Testis (tissue), 3 donors: ENCODE measurements around the gene PWWP2B. TPM values are rescaled to one million over a fixed set of nuclear protein-coding genes. Genes with fewer than 3 reads are reported as not detected.

ENCODE experiments used
- DNase-seq: peaks from one replicate; pipeline ENCODE4 v3.0.0-alpha.2; 2019
- H3K27ac ChIP-seq, 2 donors: fragments of 200-600 bp; sonication (generic); one replicate each; pipeline ENCODE4 v1.5.1; 2019
- H3K27me3 ChIP-seq: fragments of 200-600 bp; sonication (generic); one replicate; pipeline ENCODE4 v1.5.1; 2019
- H3K36me3 ChIP-seq: fragments of 200-600 bp; sonication (generic); one replicate; pipeline ENCODE4 v1.5.1; 2017; ENCODE audit warnings: low read depth; ENCODE audit errors: missing control alignments
- H3K4me1 ChIP-seq: fragments of 200-600 bp; sonication (generic); one replicate; pipeline ENCODE4 v1.5.1; 2019
- H3K4me3 ChIP-seq, 2 donors: fragments of 200-600 bp; sonication (generic); one replicate each; pipeline ENCODE4 v1.5.1; 2017 to 2019
- H3K9me3 ChIP-seq: fragments of 200-600 bp; sonication (generic); one replicate; pipeline ENCODE4 v1.5.1; 2017
- CTCF ChIP-seq, 3 experiments: fragments of 450-650 bp in 2 of 3; fragments of 200-600 bp in 1 of 3; sonication (generic) in 1 of 3; IDR thresholded peaks; one replicate each; pipeline ENCODE4 v1.5.1; 2016 to 2019; ENCODE audit warnings: antibody characterized with exemption in 3 of 3, mild to moderate bottlenecking in 2 of 3, moderate library complexity in 1 of 3
- POLR2A ChIP-seq: fragments of 450-650 bp; IDR thresholded peaks from one replicate; pipeline ENCODE4 v1.6.1; 2017; ENCODE audit warnings: antibody characterized with exemption, mild to moderate bottlenecking, moderate library complexity
- WGBS, 2 donors: methylation state at CpG; one replicate each; pipeline ENCODE4 v1.1.5; 2018; 5-methylcytosine and 5-hydroxymethylcytosine counted together
- intact Hi-C: fragments of 100-400 bp; cut with DNase I; formaldehyde crosslinking; loops from one replicate; pipeline ENCODE4 v1.15.1; 2023; ENCODE audit warnings: low total_unique reads
- polyA plus RNA-seq: library from polyadenylated mRNA; stranded (reverse); fragments of 350-450 nt; fragmentation: Illumina TruSeq; extraction: RNeasy Lipid Tissue Mini Kit (QIAGEN cat#74804); gene quantifications from one replicate; pipeline ENCODE4 v1.2.3, GENCODE V29; 2014; ENCODE audit warnings: low read depth, low replicate concordance; ENCODE audit not compliant: insufficient read depth
- total RNA-seq, 2 donors: library from RNA; depleted of rRNA; stranded (reverse); fragments of >200 nt; gene quantifications; one replicate each; pipeline ENCODE4 v1.2.3, GENCODE V29; 2016

The PWWP2B gene
- total and polyA plus RNA-seq, 3 donors from 2014 or later: 16.0 to 45.1 (median 32.6) TPM

GRCh38 chr10:132436861-132437410 is 39.9 kb downstream of the PWWP2B start:
- intact Hi-C loops: no loop called here
- Histone ChIP-seq H3K4me3 (no peak overlapping the region), H3K9me3 (no peaks in the 10 kb centered on the region), H3K36me3 (no peaks in the 10 kb centered on the region), H3K4me1 (no peaks in the 10 kb centered on the region), H3K27ac (no peak overlapping the region), H3K27me3 (no peaks in the 10 kb centered on the region)
- 80 to 96% methylated on average over 1 to 13 of the region's 15 CpGs for WGBS, 2 donors
- DNase-seq: no peak
- TF ChIP-seq POLR2A (no peak), CTCF (IDR thresholded peaks at IDR 0.05) (no peak)

GRCh38 chr10:132437541-132437950 is 40.5 kb downstream of the PWWP2B start:
- Histone ChIP-seq H3K27me3 (no peaks in the 10 kb centered on the region), H3K36me3 (no peaks in the 10 kb centered on the region), H3K27ac (no peak overlapping the region), H3K9me3 (no peaks in the 10 kb centered on the region), H3K4me1 (no peaks in the 10 kb centered on the region), H3K4me3 (no peak overlapping the region)
- no peak for DNase-seq
- WGBS, 2 donors: 90 to 96% methylated on average over 2 to 13 of the region's 13 CpGs
- TF ChIP-seq POLR2A: no peak
- no peak for TF ChIP-seq CTCF (IDR thresholded peaks at IDR 0.05)
- intact Hi-C loops: no loop called here

- TF ChIP-seq CTCF (IDR thresholded peaks at IDR 0.05) (no peak), POLR2A (no peak)
- Histone ChIP-seq H3K27me3 (no peaks in the 10 kb centered on the region), H3K27ac (no peak overlapping the region), H3K9me3 (no peaks in the 10 kb centered on the region), H3K4me3 (no peak overlapping the region), H3K36me3 (no peaks in the 10 kb centered on the region), H3K4me1 (no peaks in the 10 kb centered on the region)
- 73 to 82% methylated on average over 10 to 14 of the region's 19 CpGs for WGBS, 2 donors
- intact Hi-C loops: no loop called here
- no peak for DNase-seq
Measured at GRCh38 chr10:132438091-132439024, 41.4 kb downstream of the PWWP2B start.

GRCh38 chr10:132439025-132439388 is 42.0 kb downstream of the PWWP2B start:
- TF ChIP-seq POLR2A (no peak), CTCF (IDR thresholded peaks at IDR 0.05) (no peak)
- no peaks in the 10 kb centered on the region for H3K36me3 ChIP-seq
- H3K4me3 ChIP-seq: no peak overlapping the region
- no peaks in the 10 kb centered on the region for H3K4me1 ChIP-seq
- intact Hi-C loops: no loop called here
- H3K27me3 ChIP-seq: no peaks in the 10 kb centered on the region
- no peak for DNase-seq
- no peak overlapping the region for H3K27ac ChIP-seq
- WGBS, 2 donors: 27 to 50% methylated on average over 4 to 6 of the region's 6 CpGs
- no peaks in the 10 kb centered on the region for H3K9me3 ChIP-seq
